Lung (tissue), 12 donors: ENCODE measurements around the gene FAM110D. TPM values are rescaled to one million over a fixed set of nuclear protein-coding genes. Genes with fewer than 3 reads are reported as not detected.
A peak's percentile ranks its signal among the peaks of the same experiment; 100 is the strongest.

ENCODE experiments used
- ATAC-seq: fragments of 200-7000 bp; cut with Tn5 transposase; one replicate; pipeline ENCODE4 v1.9.1; 2020; ENCODE audit warnings: moderate number of reproducible peaks; ENCODE audit not compliant: insufficient read depth, low FRiP score
- DNase-seq, 3 donors: peaks; one replicate each; pipeline ENCODE4 v3.0.0-alpha.2; 2013 to 2017
- H3K27ac ChIP-seq, 2 donors: one replicate each; pipeline ENCODE4 v1.5.1; 2013; ENCODE audit warnings: mild to moderate bottlenecking in 2 of 2, moderate library complexity in 2 of 2, control low read depth in 1 of 2, inconsistent platforms in 1 of 2, low read depth in 1 of 2, low read length in 1 of 2
- H3K27me3 ChIP-seq, 3 donors: one replicate each; pipeline ENCODE4 v1.5.1; 2013; ENCODE audit warnings: low read length in 2 of 3; ENCODE audit not compliant: control insufficient read depth in 3 of 3, insufficient read depth in 3 of 3
- H3K36me3 ChIP-seq, 4 donors: one replicate each; pipeline ENCODE4 v1.5.1; 2013; ENCODE audit warnings: low read length in 4 of 4, mild to moderate bottlenecking in 1 of 4, moderate library complexity in 1 of 4; ENCODE audit not compliant: control insufficient read depth in 4 of 4, insufficient read depth in 4 of 4
- H3K4me1 ChIP-seq, 5 donors: one replicate each; pipeline ENCODE4 v1.5.1; 2013; ENCODE audit warnings: low read length in 5 of 5, mild to moderate bottlenecking in 2 of 5, moderate library complexity in 1 of 5; ENCODE audit not compliant: control insufficient read depth in 5 of 5, insufficient read depth in 5 of 5
- H3K4me3 ChIP-seq: one replicate; pipeline ENCODE4 v1.5.1; 2013; ENCODE audit warnings: mild to moderate bottlenecking, control low read depth, moderate library complexity
- H3K9ac ChIP-seq, 2 donors: one replicate each; pipeline ENCODE4 v1.5.1; 2013; ENCODE audit warnings: low read length in 2 of 2, control low read depth in 1 of 2; ENCODE audit not compliant: insufficient read depth in 1 of 2
- H3K9me3 ChIP-seq, 4 donors: one replicate each; pipeline ENCODE4 v1.5.1; 2013; ENCODE audit warnings: low read length in 3 of 4, mild to moderate bottlenecking in 1 of 4, moderate library complexity in 1 of 4; ENCODE audit not compliant: control insufficient read depth in 4 of 4, insufficient read depth in 3 of 4
- CTCF ChIP-seq: IDR thresholded peaks from 2 replicates; pipeline ENCODE4 v1.5.1; 2012; ENCODE audit warnings: mild to moderate bottlenecking; ENCODE audit errors: control extremely low read depth, extremely low read depth
- whole genome bisulfite sequencing, 2 donors: extraction: QIAGEN DNeasy Blood & Tissue Kit; methylation state at CpG; one replicate each; pipeline ENCODE4 v1.1.7; 2013; 5-methylcytosine and 5-hydroxymethylcytosine counted together
- polyA plus RNA-seq, 2 donors: library from polyadenylated mRNA; stranded (reverse); fragments of 200-250 nt; gene quantifications; one replicate each; pipeline ENCODE4 v1.2.1, GENCODE V29; 2013
- total RNA-seq, 2 donors: library from RNA; depleted of rRNA in 1 of 2; stranded (reverse); fragments of >200 nt in 1 of 2; gene quantifications; one replicate each; pipeline ENCODE4 v1.2.1, GENCODE V29; 2014 to 2021
- donor health status: control.
- donor health status: control.
- donor health status: Bipolar disorder and iron deficiency.
- donor health status: healthy.
- donor health status: DM: yes; HTN: yes; CAD: no.

FAM110D gene
- total and polyA plus RNA-seq, 4 donors: 1.1 to 3.4 (median 3.1) TPM

- H3K36me3 ChIP-seq: peaks cover 7 to 28% (median 12%) of the 10 kb centered on the region in 4 donors
- no peak for ATAC-seq
- DNase-seq: no peak
- WGBS, 2 donors: 57 to 72% methylated on average over 9 of the region's 9 CpGs
- no peak for TF ChIP-seq CTCF
- peaks cover 0 to 8% (median 0%) of the 10 kb centered on the region in 5 donors for H3K4me1 ChIP-seq
- H3K9ac ChIP-seq: no peak overlapping the region
- no peak overlapping the region for H3K27ac ChIP-seq
- H3K4me3 ChIP-seq: no peak overlapping the region
- no peaks in the 10 kb centered on the region for H3K27me3 ChIP-seq
- H3K9me3 ChIP-seq: no peaks in the 10 kb centered on the region
These were observed 38.8 kb upstream of the FAM110D start for GRCh38 chr1:26119892-26120608.

GRCh38 chr1:26121854-26122773, 36.8 kb upstream of the FAM110D start:
- peaks cover 6 to 26% (median 12%) of the 10 kb centered on the region in 4 donors for H3K36me3 ChIP-seq
- H3K9me3 ChIP-seq: no peaks in the 10 kb centered on the region
- 46 to 54% methylated on average over 8 of the region's 8 CpGs for WGBS, 2 donors
- DNase-seq: peak in 1 of 3 donors; percentile 17
- peaks cover 0 to 11% (median 0%) of the 10 kb centered on the region in 5 donors for H3K4me1 ChIP-seq
- H3K27me3 ChIP-seq: no peaks in the 10 kb centered on the region
- H3K4me3 ChIP-seq: no peak overlapping the region
- ATAC-seq: no peak
- TF ChIP-seq CTCF: no peak
- peak overlapping the region in 1 of 2 donors; percentile 78 for H3K27ac ChIP-seq
- H3K9ac ChIP-seq: no peak overlapping the region

DNA sequence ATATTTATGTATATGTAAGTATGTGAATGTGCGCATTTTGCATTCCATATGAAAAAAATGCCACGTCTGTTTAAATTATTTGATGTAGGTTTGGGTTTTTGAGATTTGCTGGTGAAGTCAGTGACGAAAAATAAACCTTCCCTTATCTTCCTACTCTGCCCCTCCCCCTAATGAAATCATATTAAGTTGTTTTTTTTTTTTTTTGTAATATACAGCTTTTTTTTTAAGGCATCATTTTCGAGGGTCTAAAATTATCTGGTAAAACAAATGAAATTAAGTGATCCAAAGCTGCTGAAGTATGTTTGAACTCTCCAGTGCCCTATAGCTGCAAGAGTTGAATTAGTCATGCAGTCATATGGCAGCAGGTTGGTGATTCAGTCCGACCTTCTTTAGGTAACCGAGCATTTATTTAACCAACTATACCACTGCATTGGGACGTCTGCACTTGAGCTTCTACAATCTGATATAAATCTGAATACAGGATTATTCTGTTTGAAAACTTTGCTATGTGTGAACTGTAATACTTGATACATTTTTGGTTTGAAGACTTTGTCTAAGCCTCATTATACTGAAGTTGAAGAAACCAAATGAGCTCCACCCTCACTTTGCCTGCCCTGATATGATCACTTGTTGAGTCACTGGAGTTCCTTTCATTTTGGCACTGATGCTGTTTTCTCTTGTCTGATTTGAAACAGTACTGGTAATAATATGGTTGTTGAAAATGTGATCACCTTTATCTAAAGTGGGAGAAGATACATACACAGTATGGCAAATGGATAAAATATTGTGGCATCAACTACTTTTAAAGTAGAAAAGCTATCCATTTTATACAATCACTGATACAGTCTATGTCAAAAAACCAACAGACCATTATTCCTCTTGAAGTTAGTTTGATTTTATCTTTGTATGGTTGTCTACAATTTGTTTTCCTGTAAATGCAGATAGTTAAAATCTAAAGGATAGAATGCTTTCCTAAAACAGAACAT, 35.6 kb upstream of the FAM110D start:
- WGBS, 2 donors: 75 to 85% methylated on average over 7 of the region's 7 CpGs
- no peak overlapping the region for H3K9ac ChIP-seq
- H3K9me3 ChIP-seq: no peaks in the 10 kb centered on the region
- peak overlapping the region in 1 of 2 donors; percentile 77 for H3K27ac ChIP-seq
- ATAC-seq (no peak), DNase-seq (no peak)
- no peak overlapping the region for H3K4me3 ChIP-seq
- no peaks in the 10 kb centered on the region for H3K27me3 ChIP-seq
- peaks cover 0 to 14% (median 3%) of the 10 kb centered on the region in 5 donors for H3K4me1 ChIP-seq
- peaks cover 6 to 18% (median 10%) of the 10 kb centered on the region in 4 donors for H3K36me3 ChIP-seq
- TF ChIP-seq CTCF: no peak
